Keratinocyte (primary cell): Measurements from ENCODE around the gene NR3C2. TPM values are rescaled to one million over a fixed set of nuclear protein-coding genes. Genes with fewer than 3 reads are reported as not detected.

Experiments
- DNase-seq: peaks from one replicate; pipeline ENCODE4 v3.0.0-alpha.2; 2011; ENCODE audit warnings: low read depth, missing footprints, low spot score
- FAIRE-seq: peaks from 2 replicates; lab custom pipeline; 2011; peaks lifted over from hg19 to GRCh38; lab: Jason Lieb, UNC
- H2AFZ ChIP-seq: 2 replicates; pipeline ENCODE4 v1.6.0; 2012; ENCODE audit warnings: low read length, control low read depth, inconsistent platforms; ENCODE audit not compliant: control insufficient read depth
- H3K27ac ChIP-seq: 2 replicates; pipeline ENCODE4 v1.5.1; 2011; ENCODE audit warnings: low read length; ENCODE audit not compliant: control insufficient read depth, insufficient read depth
- H3K27me3 ChIP-seq: 3 replicates; pipeline ENCODE4 v1.6.0; 2011; ENCODE audit warnings: low read length; ENCODE audit not compliant: control insufficient read depth, insufficient read depth; ENCODE audit errors: extremely low read depth
- H3K36me3 ChIP-seq, 2 experiments: 2 replicates in 1 of 2; 3 replicates in 1 of 2; pipeline ENCODE4 v1.5.1; 2011; ENCODE audit warnings: low read length in 2 of 2, mild to moderate bottlenecking in 1 of 2; ENCODE audit not compliant: control insufficient read depth in 2 of 2, insufficient read depth in 2 of 2; ENCODE audit errors: extremely low read depth in 1 of 2
- H3K4me1 ChIP-seq: 3 replicates; pipeline ENCODE4 v1.5.1; 2011; ENCODE audit warnings: low read length; ENCODE audit not compliant: control insufficient read depth, insufficient read depth; ENCODE audit errors: extremely low read depth
- H3K4me2 ChIP-seq: 3 replicates; pipeline ENCODE4 v1.6.0; 2011; ENCODE audit warnings: low read depth, low read length; ENCODE audit not compliant: control insufficient read depth, insufficient read depth; ENCODE audit errors: extremely low read depth
- H3K4me3 ChIP-seq, 3 experiments: fragments of 200-600 bp in 1 of 3; sonication (generic) in 1 of 3; 2 replicates in 2 of 3; 3 replicates in 1 of 3; pipeline ENCODE4 v1.5.1; 2011 to 2016; ENCODE audit warnings: low read length in 3 of 3, mild to moderate bottlenecking in 3 of 3, control low read depth in 2 of 3, inconsistent platforms in 1 of 3, low read depth in 1 of 3, mixed read lengths in 1 of 3, mixed run types in 1 of 3, moderate library complexity in 1 of 3; ENCODE audit not compliant: control insufficient read depth in 2 of 3, insufficient read depth in 2 of 3; ENCODE audit errors: extremely low read depth in 1 of 3
- H3K79me2 ChIP-seq: 2 replicates; pipeline ENCODE4 v1.6.0; 2012; ENCODE audit warnings: low read length; ENCODE audit not compliant: control insufficient read depth, insufficient read depth
- H3K9ac ChIP-seq: 3 replicates; pipeline ENCODE4 v1.6.0; 2011; ENCODE audit warnings: low read length; ENCODE audit not compliant: control insufficient read depth, insufficient read depth; ENCODE audit errors: extremely low read depth
- H3K9me1 ChIP-seq: 3 replicates; pipeline ENCODE4 v1.6.0; 2011; ENCODE audit warnings: low read length; ENCODE audit not compliant: control insufficient read depth, insufficient read depth; ENCODE audit errors: extremely low read depth
- H3K9me3 ChIP-seq: 2 replicates; pipeline ENCODE4 v1.5.1; 2012; ENCODE audit warnings: low read depth, low read length; ENCODE audit not compliant: control insufficient read depth
- H4K20me1 ChIP-seq: 3 replicates; pipeline ENCODE4 v1.6.0; 2011; ENCODE audit warnings: low read length; ENCODE audit not compliant: control insufficient read depth, insufficient read depth; ENCODE audit errors: extremely low read depth
- EZH2 ChIP-seq: IDR thresholded peaks from one replicate; pipeline ENCODE4 v1.6.1; 2012; ENCODE audit warnings: inconsistent platforms, mild to moderate bottlenecking, low read length, moderate library complexity
- dilution Hi-C: fragments of 300-500 bp; cut with MboI; formaldehyde crosslinking; loops from one replicate; pipeline ENCODE4 v1.7.0; 2020; ENCODE audit warnings: low sequenced_read_pairs; ENCODE audit not compliant: extremely low pct_ligation_motif_present
- polyA plus RNA-seq, 5 experiments: library from polyadenylated mRNA; depleted of rRNA in 3 of 5; stranded (reverse) in 3 of 5; stranded (forward) in 1 of 5; unstranded in 1 of 5; fragments of >200 nt; gene quantifications; 1 replicate in 1 of 5; 2 replicates in 3 of 5; 3 replicates in 1 of 5; pipeline versions ENCODE4 v1.2.1 to v1.2.3, GENCODE V29; 2011 to 2012; ENCODE audit warnings: missing spikeins in 2 of 5, low read depth in 1 of 5, low replicate concordance in 1 of 5
- TF ChIP-seq, protein P1 (sequence below), 3 experiments: IDR thresholded peaks in 1 of 3; conservative IDR thresholded peaks in 1 of 3; optimal IDR thresholded peaks in 1 of 3; 2 replicates in 2 of 3; 3 replicates in 1 of 3; pipeline versions ENCODE3 to v1.5.1; 2011; ENCODE audit warnings: low read length in 3 of 3, mild to moderate bottlenecking in 3 of 3, moderate library complexity in 2 of 3, control low read depth in 1 of 3, inconsistent platforms in 1 of 3; ENCODE audit not compliant: insufficient read depth in 2 of 3; ENCODE audit errors: extremely low read depth in 1 of 3

The NR3C2 gene
- polyA plus RNA-seq, 1 donor (not counting 4 experiments of a cell fraction or from before 2014, with no cell fraction given) = 1.5 TPM

DNA sequence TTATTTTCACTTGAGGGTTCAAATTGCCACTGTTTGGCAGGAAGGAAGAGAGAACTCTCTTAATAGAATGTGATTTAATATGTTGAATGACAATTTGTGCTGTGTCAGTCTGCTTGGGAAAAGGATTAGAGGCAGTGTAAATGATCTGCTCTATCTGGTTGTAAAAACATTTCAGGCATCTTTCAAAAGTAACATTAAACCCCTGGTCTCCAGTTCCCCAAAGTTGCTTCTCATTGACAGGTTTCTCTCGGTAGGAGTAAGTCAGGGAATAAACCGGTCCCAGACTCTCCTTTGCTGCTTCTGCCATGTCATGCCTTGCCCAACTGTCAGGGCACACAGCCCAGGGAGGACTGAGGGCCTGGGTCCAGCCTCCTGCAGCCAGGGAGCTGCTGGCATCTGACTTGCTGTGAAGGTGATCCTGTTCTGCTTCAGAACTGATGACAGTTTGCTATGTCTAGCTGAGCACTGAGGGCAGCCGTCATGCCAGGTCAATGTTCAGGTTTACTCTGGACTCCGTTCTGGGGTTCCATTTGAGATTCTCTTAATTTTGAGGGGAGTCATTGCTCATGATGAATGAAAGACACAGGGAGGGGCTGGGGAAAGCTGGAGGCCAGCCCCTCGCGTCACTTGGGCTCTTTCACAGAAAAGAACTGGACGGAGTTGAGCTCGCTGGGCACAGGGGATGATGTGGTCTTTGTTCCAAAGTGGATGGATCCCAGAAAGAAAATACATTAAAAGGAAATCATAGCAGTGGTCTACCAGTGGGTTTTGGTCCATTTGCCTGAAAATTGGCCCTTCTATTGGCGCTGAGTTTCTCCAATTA, 397.9 kb downstream of the NR3C2 start:
- dilution Hi-C loops = no loop called here
- H3K9me3 ChIP-seq = no peaks in the 10 kb centered on the region
- H3K4me2 ChIP-seq = no peak overlapping the region
- peaks cover 3% of the 10 kb centered on the region for H3K9me1 ChIP-seq
- H3K9ac ChIP-seq = no peak overlapping the region
- no peaks in the 10 kb centered on the region for H3K4me1 ChIP-seq
- H3K27me3 ChIP-seq = no peaks in the 10 kb centered on the region
- FAIRE-seq = no peak
- no peak overlapping the region for H2AFZ ChIP-seq
- peaks cover 0 to 2% of the 10 kb centered on the region in 2 experiments for H3K36me3 ChIP-seq
- no peaks in the 10 kb centered on the region for H4K20me1 ChIP-seq
- H3K27ac ChIP-seq = no peak overlapping the region
- no peak overlapping the region for H3K4me3 ChIP-seq
- TF ChIP-seq EZH2 = no peak
- TF ChIP-seq, protein P1, sequence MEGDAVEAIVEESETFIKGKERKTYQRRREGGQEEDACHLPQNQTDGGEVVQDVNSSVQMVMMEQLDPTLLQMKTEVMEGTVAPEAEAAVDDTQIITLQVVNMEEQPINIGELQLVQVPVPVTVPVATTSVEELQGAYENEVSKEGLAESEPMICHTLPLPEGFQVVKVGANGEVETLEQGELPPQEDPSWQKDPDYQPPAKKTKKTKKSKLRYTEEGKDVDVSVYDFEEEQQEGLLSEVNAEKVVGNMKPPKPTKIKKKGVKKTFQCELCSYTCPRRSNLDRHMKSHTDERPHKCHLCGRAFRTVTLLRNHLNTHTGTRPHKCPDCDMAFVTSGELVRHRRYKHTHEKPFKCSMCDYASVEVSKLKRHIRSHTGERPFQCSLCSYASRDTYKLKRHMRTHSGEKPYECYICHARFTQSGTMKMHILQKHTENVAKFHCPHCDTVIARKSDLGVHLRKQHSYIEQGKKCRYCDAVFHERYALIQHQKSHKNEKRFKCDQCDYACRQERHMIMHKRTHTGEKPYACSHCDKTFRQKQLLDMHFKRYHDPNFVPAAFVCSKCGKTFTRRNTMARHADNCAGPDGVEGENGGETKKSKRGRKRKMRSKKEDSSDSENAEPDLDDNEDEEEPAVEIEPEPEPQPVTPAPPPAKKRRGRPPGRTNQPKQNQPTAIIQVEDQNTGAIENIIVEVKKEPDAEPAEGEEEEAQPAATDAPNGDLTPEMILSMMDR (optimal IDR thresholded peaks at IDR 0.05 in 1 of 3, IDR thresholded peaks at IDR 0.05 in 1 of 3, conservative IDR thresholded peaks at IDR 0.05 in 1 of 3; ENCODE audit: extremely low read depth in 1 of 3, insufficient read depth in 2 of 3, low read length in 3 of 3) = no peak
- no peaks in the 10 kb centered on the region for H3K79me2 ChIP-seq
- DNase-seq = no peak

GRCh38 chr4:148041606-148042329, 400.4 kb downstream of the NR3C2 start:
- DNase-seq (no peak), FAIRE-seq (no peak)
- TF ChIP-seq, protein P1 (optimal IDR thresholded peaks at IDR 0.05 in 1 of 3, IDR thresholded peaks at IDR 0.05 in 1 of 3, conservative IDR thresholded peaks at IDR 0.05 in 1 of 3; ENCODE audit: extremely low read depth in 1 of 3, insufficient read depth in 2 of 3, low read length in 3 of 3) = no peak
- TF ChIP-seq EZH2 = no peak
- Histone ChIP-seq H3K4me1 (no peaks in the 10 kb centered on the region), H3K79me2 (no peaks in the 10 kb centered on the region), H3K9me3 (no peaks in the 10 kb centered on the region), H3K9me1 (peaks cover 3% of the 10 kb centered on the region), H3K27me3 (no peaks in the 10 kb centered on the region), H3K4me3 (no peak overlapping the region), H3K4me2 (no peak overlapping the region), H3K27ac (no peak overlapping the region), H2AFZ (no peak overlapping the region), H3K36me3 (no peaks in the 10 kb centered on the region), H3K9ac (no peak overlapping the region), H4K20me1 (no peaks in the 10 kb centered on the region)
- dilution Hi-C loops = no loop called here
